Panc1 (cell line): ENCODE results near the gene TSSK3. TPM values are rescaled to one million over a fixed set of nuclear protein-coding genes. Genes with fewer than 3 reads are reported as not detected.
A peak's percentile ranks its signal among the peaks of the same experiment; 100 is the strongest.

Source experiments
- ATAC-seq: fragments of 200-7000 bp; cut with Tn5 transposase; 2 replicates; pipeline ENCODE4 v1.9.1; 2020; ENCODE audit warnings: mild to moderate bottlenecking, moderate library complexity
- BruUV-seq: library from RNA; stranded (reverse); fragments of 400-500 nt; replicated peaks from 2 replicates; lab custom pipeline; 2021; lab: Mats Ljungman, UMichigan
- CTCF ChIA-PET: fragments of 300-600 bp; sonication (Branson Sonifier 250); formaldehyde crosslinking; loops from one replicate; lab custom pipeline; 2022; ENCODE audit warnings: antibody characterized with exemption; lab: Charles Lee
- POLR2A ChIA-PET: fragments of 300-600 bp; sonication (Branson Sonifier 250); formaldehyde crosslinking; loops from one replicate; lab custom pipeline; 2022; ENCODE audit warnings: antibody characterized with exemption; lab: Charles Lee
- DNase-seq: peaks from one replicate; pipeline ENCODE4 v3.0.0-alpha.2; 2010; ENCODE audit warnings: low read depth, low spot score
- H3K27ac ChIP-seq: 2 replicates; pipeline ENCODE4 v1.5.1; 2011; ENCODE audit warnings: mild to moderate bottlenecking, low read length, inconsistent platforms
- H3K27me3 ChIP-seq: fragments of 200-500 bp; sonication (Bioruptor generic); 2 replicates; pipeline ENCODE4 v1.6.0; 2014; ENCODE audit warnings: low read length, inconsistent platforms; ENCODE audit not compliant: control insufficient read depth, insufficient read depth
- H3K36me3 ChIP-seq: fragments of 200-500 bp; sonication (Bioruptor generic); 2 replicates; pipeline ENCODE4 v1.5.1; 2014; ENCODE audit warnings: inconsistent platforms, mild to moderate bottlenecking, low read length, moderate library complexity; ENCODE audit not compliant: control insufficient read depth, insufficient read depth
- H3K4me1 ChIP-seq: 2 replicates; pipeline ENCODE4 v1.5.1; 2011; ENCODE audit warnings: inconsistent platforms, mild to moderate bottlenecking, low read length, moderate library complexity; ENCODE audit not compliant: control insufficient read depth, insufficient read depth
- H3K4me3 ChIP-seq, 2 experiments: 2 replicates each; pipeline ENCODE4 v1.5.1; 2011 to 2012; ENCODE audit warnings: low read depth in 2 of 2, low read length in 2 of 2, mild to moderate bottlenecking in 2 of 2, inconsistent platforms in 1 of 2, moderate library complexity in 1 of 2
- H3K9me3 ChIP-seq: fragments of 200-500 bp; sonication (Bioruptor generic); 2 replicates; pipeline ENCODE4 v1.5.1; 2014; ENCODE audit warnings: low read depth, mild to moderate bottlenecking, inconsistent platforms, low read length, moderate library complexity; ENCODE audit not compliant: control insufficient read depth, insufficient read depth
- CTCF ChIP-seq: fragments of 450-650 bp; IDR thresholded peaks from 2 replicates; pipeline ENCODE4 v1.5.1; 2017; ENCODE audit warnings: mild to moderate bottlenecking
- POLR2AphosphoS5 ChIP-seq: IDR thresholded peaks from 2 replicates; pipeline ENCODE4 v1.6.1; 2012; ENCODE audit warnings: mild to moderate bottlenecking, low read depth, low read length, moderate library complexity
- REST ChIP-seq, 2 experiments: IDR thresholded peaks; 2 replicates each; pipeline ENCODE4 v1.6.1; 2011 to 2012; ENCODE audit warnings: low read depth in 2 of 2, control low read depth in 1 of 2, low read length in 1 of 2, mild to moderate bottlenecking in 1 of 2, moderate library complexity in 1 of 2; ENCODE audit not compliant: insufficient read depth in 1 of 2
- SIN3A ChIP-seq: IDR thresholded peaks from 2 replicates; pipeline ENCODE4 v1.6.1; 2012; ENCODE audit warnings: low read depth, mild to moderate bottlenecking, low read length, moderate library complexity, borderline replicate concordance; ENCODE audit not compliant: insufficient read depth
- TCF7L2 ChIP-seq: IDR thresholded peaks from 2 replicates; pipeline ENCODE4 v1.6.1; 2011; ENCODE audit warnings: mild to moderate bottlenecking, low read depth, low read length, inconsistent platforms
- in situ Hi-C: cut with HindIII; loops from 2 replicates; pipeline ENCODE4 v1.10.0; 2016; ENCODE audit warnings: low sequenced_read_pairs, low pct_unique_long_range_greater_than_20kb
- intact Hi-C: fragments of 100-400 bp; cut with micrococcal nuclease; formaldehyde crosslinking; loops from one replicate; pipeline ENCODE4 v1.10.0; 2022; ENCODE audit not compliant: unreplicated experiment
- total RNA-seq: library from RNA; stranded (reverse); gene quantifications from one replicate; pipeline ENCODE4 v1.2.1, GENCODE V29; 2021; ENCODE audit not compliant: unreplicated experiment

TSSK3 gene
- total RNA-seq, 1 experiment from 2014 or later: 3.6 TPM

- no peaks in the 10 kb centered on the region for H3K27me3 ChIP-seq
- no peak overlapping the region for H3K4me3 ChIP-seq
- in situ Hi-C loops: no loop called here
- no TSS peak for BruUV-seq
- ATAC-seq (no peak), DNase-seq (no peak)
- no peak for TF ChIP-seq TCF7L2
- peak; percentile 48; the same call in 1 of the 2 replicates for TF ChIP-seq POLR2AphosphoS5
- H3K9me3 ChIP-seq: no peaks in the 10 kb centered on the region
- H3K36me3 ChIP-seq: peaks cover 24% of the 10 kb centered on the region
- ChIA-PET CTCF (no interaction called here), POLR2A (no interaction called here)
- H3K4me1 ChIP-seq: peaks cover 32% of the 10 kb centered on the region
- intact Hi-C loops: no loop called here
- no peak overlapping the region for H3K27ac ChIP-seq
Observed at GRCh38 chr1:32332290-32333079, 29.9 kb upstream of the TSSK3 start.

GRCh38 chr1:32333251-32333963 lies 28.9 kb upstream of the TSSK3 start:
- Histone ChIP-seq H3K4me3 (no peak overlapping the region), H3K27me3 (no peaks in the 10 kb centered on the region), H3K9me3 (no peaks in the 10 kb centered on the region), H3K27ac (peak overlapping the region; percentile 78), H3K4me1 (peaks cover 41% of the 10 kb centered on the region), H3K36me3 (peaks cover 19% of the 10 kb centered on the region)
- no peak for TF ChIP-seq TCF7L2
- no peak for TF ChIP-seq REST (IDR thresholded peaks at IDR 0.05; ENCODE audit: insufficient read depth in 1 of 2, low read depth in 2 of 2, low read length in 1 of 2)
- TF ChIP-seq CTCF: no peak
- TF ChIP-seq POLR2AphosphoS5: no peak; the same call in 1 of the 2 replicates
- no peak for TF ChIP-seq SIN3A
- in situ Hi-C loops: no loop called here
- ATAC-seq (no peak), DNase-seq (no peak)
- BruUV-seq: TSS peak; percentile 95
- ChIA-PET POLR2A (no interaction called here), CTCF (no interaction called here)
- intact Hi-C loops: no loop called here
